Caco-2 (cell line): Measurements from ENCODE around the gene ESPNL. TPM values are rescaled to one million over a fixed set of nuclear protein-coding genes. Genes with fewer than 3 reads are reported as not detected.

Source experiments
- BruUV-seq: library from RNA; stranded (reverse); fragments of 400-500 nt; replicated peaks from 2 replicates; lab custom pipeline; 2021; lab: Mats Ljungman, UMichigan
- CTCF ChIA-PET: fragments of 300-600 bp; sonication (Branson Sonifier 250); formaldehyde crosslinking; loops from one replicate; lab custom pipeline; 2022; ENCODE audit warnings: antibody characterized with exemption; lab: Charles Lee
- POLR2A ChIA-PET: fragments of 300-600 bp; sonication (Branson Sonifier 250); formaldehyde crosslinking; loops from one replicate; lab custom pipeline; 2022; ENCODE audit warnings: antibody characterized with exemption; lab: Charles Lee
- DNase-seq, 2 experiments: peaks; one replicate each; pipeline versions ENCODE4 v3.0.0 to v3.0.0-alpha.2; 2020 to 2022
- H3K27me3 ChIP-seq: replicated peaks from 2 replicates; pipeline ENCODE4 v1.6.0; 2011; ENCODE audit warnings: low read length; ENCODE audit not compliant: control insufficient read depth, insufficient read depth
- H3K36me3 ChIP-seq: 2 replicates; pipeline ENCODE4 v1.5.1; 2011; ENCODE audit warnings: low read length; ENCODE audit not compliant: control insufficient read depth, insufficient read depth
- H3K4me1 ChIP-seq: fragments of 250-450 bp; sonication (Bioruptor Pico); 2 replicates; pipeline ENCODE4 v1.5.1; 2020; ENCODE audit warnings: mild to moderate bottlenecking
- H3K4me3 ChIP-seq: 2 replicates; pipeline ENCODE4 v1.5.1; 2011; ENCODE audit warnings: low read depth, mild to moderate bottlenecking, control low read depth, low read length
- H3K9me3 ChIP-seq: fragments of 250-450 bp; sonication (Bioruptor Pico); 2 replicates; pipeline ENCODE4 v1.5.1; 2020; ENCODE audit warnings: mild to moderate bottlenecking, moderate library complexity
- H3K27ac Mint-ChIP-seq: one replicate; pipeline ENCODE4 v1.8.0; 2022; ENCODE audit warnings: mixed read lengths; ENCODE audit not compliant: unreplicated experiment
- H3K27me3 Mint-ChIP-seq: one replicate; pipeline ENCODE4 v1.8.0; 2022; ENCODE audit warnings: mixed read lengths; ENCODE audit not compliant: insufficient read depth, unreplicated experiment
- H3K36me3 Mint-ChIP-seq: one replicate; pipeline ENCODE4 v1.8.0; 2022; ENCODE audit warnings: mild to moderate bottlenecking, mixed read lengths; ENCODE audit not compliant: insufficient read depth, unreplicated experiment
- H3K4me1 Mint-ChIP-seq: one replicate; pipeline ENCODE4 v1.8.0; 2022; ENCODE audit warnings: low read depth, mixed read lengths; ENCODE audit not compliant: unreplicated experiment
- H3K4me3 Mint-ChIP-seq: one replicate; pipeline ENCODE4 v1.8.0; 2022; ENCODE audit warnings: mild to moderate bottlenecking, moderate library complexity, mixed read lengths; ENCODE audit not compliant: unreplicated experiment
- H3K9me3 Mint-ChIP-seq: one replicate; pipeline ENCODE4 v1.8.0; 2022; ENCODE audit warnings: mixed read lengths; ENCODE audit not compliant: unreplicated experiment
- CTCF ChIP-seq, 2 experiments: fragments of 200-600 bp in 1 of 2; IDR thresholded peaks; 1 replicate in 1 of 2; 2 replicates in 1 of 2; pipeline versions ENCODE4 v1.5.1 to v1.8.0; 2011 to 2022; ENCODE audit warnings: antibody characterized with exemption in 1 of 2, control low read depth in 1 of 2, inconsistent platforms in 1 of 2, low read depth in 1 of 2, low read length in 1 of 2, mild to moderate bottlenecking in 1 of 2, moderate library complexity in 1 of 2; ENCODE audit not compliant: insufficient read depth in 1 of 2, severe bottlenecking in 1 of 2, unreplicated experiment in 1 of 2
- intact Hi-C: fragments of 100-400 bp; cut with micrococcal nuclease; formaldehyde crosslinking; loops from one replicate; pipeline ENCODE4 v1.10.0; 2022; ENCODE audit not compliant: unreplicated experiment
- total RNA-seq: library from RNA; stranded (reverse); gene quantifications from 2 replicates; pipeline ENCODE4 v1.2.3, GENCODE V29; 2022

Gene ESPNL
- total RNA-seq, 1 experiment from 2014 or later: not detected

GRCh38 chr2:238140721-238141540 is 40.8 kb downstream of the ESPNL start:
- POLR2A ChIA-PET: no interaction called here
- CTCF ChIA-PET: no interaction called here
- Histone ChIP-seq H3K27me3 (no peaks in the 10 kb centered on the region), H3K4me1 (no peaks in the 10 kb centered on the region), H3K9me3 (no peaks in the 10 kb centered on the region), H3K36me3 (no peaks in the 10 kb centered on the region), H3K4me3 (no peak overlapping the region)
- H3K36me3 Mint-ChIP-seq: no peaks in the 10 kb centered on the region
- no peaks in the 10 kb centered on the region for H3K9me3 Mint-ChIP-seq
- H3K4me3 Mint-ChIP-seq: no peak overlapping the region
- TF ChIP-seq CTCF (IDR thresholded peaks at IDR 0.05; ENCODE audit: insufficient read depth in 1 of 2, low read depth in 1 of 2, low read length in 1 of 2, severe bottlenecking in 1 of 2, unreplicated experiment in 1 of 2): no peak
- no peak for DNase-seq
- no peaks in the 10 kb centered on the region for H3K27me3 Mint-ChIP-seq
- BruUV-seq: no TSS peak
- intact Hi-C loops: no loop called here
- H3K4me1 Mint-ChIP-seq: no peaks in the 10 kb centered on the region
- no peak overlapping the region for H3K27ac Mint-ChIP-seq

- no TSS peak for BruUV-seq
- intact Hi-C loops: no loop called here
These were observed 41.6 kb downstream of the ESPNL start for GRCh38 chr2:238141541-238142318.

More at GRCh38 chr2:238141541-238142318, 41.6 kb downstream of the ESPNL start:
- TF ChIP-seq CTCF (IDR thresholded peaks at IDR 0.05; ENCODE audit: insufficient read depth in 1 of 2, low read depth in 1 of 2, low read length in 1 of 2, severe bottlenecking in 1 of 2, unreplicated experiment in 1 of 2): no peak
- H3K27me3 ChIP-seq: no peaks in the 10 kb centered on the region
- DNase-seq: no peak
- Mint-ChIP-seq H3K36me3 (no peaks in the 10 kb centered on the region), H3K27ac (no peak overlapping the region), H3K27me3 (no peaks in the 10 kb centered on the region), H3K4me1 (no peaks in the 10 kb centered on the region), H3K4me3 (no peak overlapping the region), H3K9me3 (no peaks in the 10 kb centered on the region)
- ChIA-PET POLR2A (no interaction called here), CTCF (no interaction called here)
- H3K4me3 ChIP-seq: no peak overlapping the region
- H3K9me3 ChIP-seq: no peaks in the 10 kb centered on the region
- no peaks in the 10 kb centered on the region for H3K36me3 ChIP-seq
- H3K4me1 ChIP-seq: no peaks in the 10 kb centered on the region
